Endometrium (tissue), 2 donors: Measurements from ENCODE around the gene PTTG2.
"Not testable (repeated sequence)": the region's sequence is repeated elsewhere in the genome, so short reads cannot be mapped to it uniquely, and the experiment has no call there.

Experiments
- FAIRE-seq: peaks from 2 replicates; lab custom pipeline; 2012; peaks lifted over from hg19 to GRCh38; lab: Jason Lieb, UNC
- donor health status: control.
- donor health status: control.

The PTTG2 gene

DNA sequence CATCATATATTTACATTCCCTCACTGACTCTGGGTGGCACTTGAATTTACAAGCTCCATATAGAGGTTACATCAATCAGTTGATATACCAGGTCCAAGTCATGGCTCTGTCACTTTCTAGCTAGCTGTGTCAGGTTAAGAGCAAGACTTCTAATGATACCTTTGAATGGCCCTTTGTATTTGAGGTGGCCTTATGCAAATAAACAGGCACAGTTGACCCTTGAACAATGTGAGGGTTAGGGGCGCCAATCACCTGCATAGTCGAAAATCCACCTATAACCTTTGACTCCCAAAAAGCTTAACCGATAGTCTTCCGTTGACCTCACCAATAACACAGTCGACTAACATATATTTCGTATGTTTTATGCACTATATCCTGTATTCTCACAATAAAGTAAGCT, 1.3 kb upstream of the PTTG2 start:
- FAIRE-seq, result no peak

DNA sequence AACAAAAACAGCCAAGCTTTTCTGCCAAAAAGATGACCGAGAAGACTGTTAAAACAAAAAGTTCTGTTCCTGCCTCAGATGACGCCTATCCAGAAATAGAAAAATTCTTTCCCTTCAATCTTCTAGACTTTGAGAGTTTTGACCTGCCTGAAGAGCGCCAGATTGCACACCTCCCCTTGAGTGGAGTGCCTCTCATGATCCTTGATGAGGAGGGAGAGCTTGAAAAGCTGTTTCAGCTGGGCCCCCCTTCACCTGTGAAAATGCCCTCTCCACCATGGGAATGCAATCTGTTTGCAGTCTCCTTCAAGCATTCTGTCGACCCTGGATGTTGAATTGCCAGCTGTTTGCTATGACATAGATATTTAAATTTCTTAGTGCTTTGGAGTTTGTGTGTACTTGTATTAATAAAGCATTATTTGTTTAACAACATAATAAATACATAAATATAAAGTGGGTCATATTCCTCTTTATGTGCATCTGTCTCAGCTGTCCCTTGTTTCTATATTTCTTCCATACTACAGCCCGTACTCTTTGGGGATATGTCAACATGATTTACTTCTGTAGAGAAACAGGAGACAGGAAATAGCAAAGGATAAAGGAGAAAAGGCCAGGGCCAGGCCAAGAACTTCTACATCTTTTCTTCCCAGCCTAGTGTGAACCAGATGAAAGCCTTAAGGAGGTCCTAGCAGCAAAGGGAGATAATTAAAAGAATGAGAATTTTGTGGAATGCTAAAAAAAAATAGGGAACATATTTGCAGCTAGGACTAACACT, 667 bp downstream of the PTTG2 start:
- no peak for FAIRE-seq

DNA sequence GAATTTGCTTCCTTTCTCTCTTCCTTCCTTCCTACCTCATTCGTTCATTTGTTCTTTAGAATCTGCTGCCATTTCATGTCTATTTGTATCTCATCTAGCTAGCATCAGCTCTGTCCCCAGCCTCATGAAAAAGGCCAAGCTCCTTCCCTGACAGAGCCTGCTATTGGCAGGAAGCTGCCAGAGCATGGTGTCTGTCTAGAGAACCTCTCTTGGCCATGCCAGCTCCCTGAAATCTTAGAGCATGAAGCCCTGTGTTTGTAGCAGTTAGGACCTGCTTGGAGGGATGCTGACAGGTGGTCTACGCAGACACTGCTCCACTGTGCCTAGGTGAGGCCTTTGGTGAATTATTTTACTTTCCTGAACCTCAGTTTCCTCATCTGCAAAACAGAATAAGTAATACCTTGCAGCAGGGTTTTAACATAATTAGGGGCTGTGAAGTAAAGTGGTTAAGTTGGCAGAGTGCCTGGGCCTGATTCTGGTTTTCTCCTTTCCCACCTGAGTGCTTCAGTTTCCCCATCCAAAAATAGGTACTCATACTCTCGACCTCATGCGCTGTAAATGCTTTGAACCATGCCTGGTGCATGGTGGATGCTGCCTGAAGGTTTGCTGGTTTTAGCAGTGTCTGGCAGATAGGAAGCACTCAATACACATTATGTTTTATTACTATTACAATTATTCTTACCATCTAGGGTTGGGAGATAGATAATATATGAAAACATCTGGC, 4.7 kb downstream of the PTTG2 start:
- no peak for FAIRE-seq

DNA sequence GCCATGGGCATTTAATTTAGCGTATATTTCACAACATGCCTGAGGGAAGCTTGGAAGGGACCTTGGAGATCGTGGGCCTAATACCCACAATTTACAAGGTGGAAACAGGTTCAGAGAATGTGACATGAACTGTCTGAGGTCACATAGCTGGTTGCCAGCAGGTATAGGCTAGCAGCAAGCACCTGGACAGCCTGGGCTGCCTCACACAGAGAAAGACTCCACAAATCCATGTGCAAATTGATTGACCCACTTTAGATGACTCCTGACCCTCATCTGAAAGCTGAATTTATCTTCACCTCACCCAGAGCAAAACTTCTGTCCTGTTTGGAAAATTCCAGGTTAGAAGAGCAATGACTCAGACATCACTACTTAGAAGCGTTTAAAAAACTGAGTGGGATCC, 5.8 kb downstream of the PTTG2 start:
- FAIRE-seq, result no peak

DNA sequence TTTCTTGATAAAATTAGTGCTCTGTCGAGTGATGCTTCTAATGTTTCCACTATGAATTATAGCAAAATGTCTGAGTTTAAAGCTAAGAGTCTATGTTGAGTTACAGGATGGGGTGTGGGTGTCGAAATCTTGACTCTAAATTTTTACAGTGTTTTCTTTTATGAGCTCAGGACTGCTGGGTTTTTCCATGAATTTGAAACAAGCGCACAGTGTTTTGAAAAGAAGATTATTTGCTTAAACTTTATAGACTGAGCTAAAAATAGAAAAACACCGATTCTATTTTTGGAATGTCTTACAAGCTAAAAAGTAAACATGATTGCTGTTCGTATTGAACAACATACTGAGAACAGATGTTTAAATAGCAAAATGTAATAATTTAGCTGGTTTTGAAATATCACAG, 7.5 kb downstream of the PTTG2 start:
- FAIRE-seq, result peak; percentile 97

DNA sequence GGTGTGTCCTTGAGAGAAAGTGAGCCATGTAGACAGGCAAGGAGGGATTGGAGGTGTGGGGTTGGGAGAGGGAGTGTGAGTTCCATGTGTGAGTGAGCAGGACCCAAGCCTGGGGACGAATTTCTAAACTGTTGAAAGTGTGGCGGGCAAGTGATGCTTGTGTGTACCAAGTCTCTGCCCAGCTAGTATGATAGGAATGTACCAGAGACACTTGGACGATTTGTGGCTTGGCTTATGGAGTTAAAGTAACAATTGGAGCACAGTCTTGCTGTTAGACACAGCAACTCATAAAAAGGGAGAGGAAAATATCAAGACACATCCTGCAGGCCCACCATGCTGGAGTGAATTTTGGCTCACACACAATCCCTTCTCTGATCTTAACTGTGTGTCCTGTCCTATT, 8.5 kb downstream of the PTTG2 start:
- FAIRE-seq, result no peak

DNA sequence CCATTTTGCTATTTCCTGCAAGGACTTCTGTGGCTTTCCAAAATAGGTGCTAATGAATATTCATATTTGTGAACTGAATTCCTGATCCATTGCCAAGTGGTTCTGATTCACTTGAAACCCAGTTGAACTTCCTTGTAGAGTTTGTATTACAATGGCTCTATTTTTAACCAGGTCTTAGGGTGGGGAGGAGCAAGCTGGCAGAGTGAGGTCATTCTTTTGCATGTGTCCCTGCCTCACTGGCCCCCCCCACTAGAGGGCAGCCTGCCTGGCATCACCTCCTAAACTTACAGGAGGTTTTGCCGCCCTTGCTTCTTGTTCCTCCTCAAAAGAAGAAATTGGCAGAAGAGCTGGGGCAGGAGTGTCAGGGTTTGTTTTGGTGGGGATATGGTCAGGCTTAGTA, 10.5 kb downstream of the PTTG2 start:
- no peak for FAIRE-seq

DNA sequence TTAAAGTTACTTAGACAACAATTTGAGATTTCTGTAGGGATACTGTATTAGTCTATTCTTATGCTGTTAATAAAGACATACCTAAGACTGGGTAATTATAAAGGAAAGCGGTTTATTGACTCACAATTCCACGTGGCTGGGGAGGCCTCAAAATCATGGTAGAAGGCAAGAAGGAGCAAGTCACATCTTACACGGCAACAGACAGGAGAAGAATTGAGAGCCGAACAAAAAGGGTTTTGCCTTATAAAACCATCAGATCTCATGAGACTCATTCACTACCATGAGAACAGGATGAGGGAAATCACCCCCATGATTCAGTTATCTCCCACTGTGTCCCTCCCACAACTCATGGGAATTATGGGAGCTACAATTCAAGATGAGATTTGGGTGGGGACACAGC, 11.0 kb downstream of the PTTG2 start:
- no peak for FAIRE-seq

DNA sequence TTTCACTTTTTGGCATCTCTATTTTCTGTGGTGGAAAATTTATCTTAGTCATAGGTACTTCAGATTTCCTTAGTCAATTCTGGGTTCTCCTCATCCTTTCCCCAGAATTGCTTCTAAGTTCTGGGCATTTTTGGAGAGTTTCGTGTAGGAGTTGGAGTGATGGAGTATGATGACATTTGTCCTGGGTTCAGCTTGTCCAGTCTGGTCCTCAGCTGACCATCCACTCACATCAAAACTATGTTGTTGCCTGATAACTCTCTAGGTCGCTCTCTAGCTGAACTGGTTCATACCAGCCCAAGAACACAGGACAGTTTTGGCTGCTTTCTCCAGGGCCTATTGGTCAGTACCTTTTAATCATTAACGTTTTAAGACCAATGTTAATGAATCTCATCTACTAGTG, 13.2 kb downstream of the PTTG2 start:
- no peak for FAIRE-seq

DNA sequence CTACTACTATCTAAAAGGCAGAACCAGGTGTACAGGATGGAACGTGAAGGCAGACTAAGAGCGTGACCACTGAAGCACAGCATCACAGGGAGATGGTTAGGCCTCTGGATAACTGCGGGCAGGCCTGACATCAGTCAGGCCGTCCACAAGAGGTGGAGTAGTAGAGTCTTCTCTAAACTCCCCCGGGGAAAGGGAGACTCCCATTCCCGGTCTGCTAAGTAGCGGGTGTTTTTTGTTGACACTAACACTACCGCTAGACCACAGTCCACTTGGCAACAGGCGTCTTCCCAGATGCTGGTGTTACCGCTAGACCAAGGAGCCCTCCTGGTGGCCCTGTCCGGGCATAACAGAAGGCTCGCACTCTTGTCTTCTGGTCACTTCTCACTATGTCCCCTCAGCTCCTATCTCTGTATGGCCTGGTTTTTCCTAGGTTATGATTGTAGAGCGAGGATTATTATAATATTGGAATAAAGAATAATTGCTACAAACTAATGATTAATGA, 15.2 kb downstream of the PTTG2 start:
- FAIRE-seq, result not testable (repeated sequence)

DNA sequence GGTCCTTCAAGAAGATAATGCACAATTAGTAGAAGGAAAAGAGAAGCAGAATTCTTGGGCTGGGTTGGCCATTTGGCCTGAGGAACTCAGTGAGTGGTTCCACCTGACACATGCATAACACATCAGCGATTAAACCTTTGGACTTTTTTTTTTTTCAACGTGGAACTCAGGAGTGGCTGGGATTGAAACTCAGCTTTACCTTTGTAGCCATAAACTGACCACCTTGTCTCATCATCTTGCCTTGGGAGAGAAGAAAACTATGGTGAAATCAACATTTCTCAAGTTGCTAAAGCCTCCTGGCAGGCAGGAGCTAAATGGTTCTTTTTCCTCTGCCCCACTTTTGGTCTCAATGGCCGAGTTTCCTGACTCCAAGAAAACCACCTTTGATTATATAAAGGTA, 16.3 kb downstream of the PTTG2 start:
- FAIRE-seq, result no peak

DNA sequence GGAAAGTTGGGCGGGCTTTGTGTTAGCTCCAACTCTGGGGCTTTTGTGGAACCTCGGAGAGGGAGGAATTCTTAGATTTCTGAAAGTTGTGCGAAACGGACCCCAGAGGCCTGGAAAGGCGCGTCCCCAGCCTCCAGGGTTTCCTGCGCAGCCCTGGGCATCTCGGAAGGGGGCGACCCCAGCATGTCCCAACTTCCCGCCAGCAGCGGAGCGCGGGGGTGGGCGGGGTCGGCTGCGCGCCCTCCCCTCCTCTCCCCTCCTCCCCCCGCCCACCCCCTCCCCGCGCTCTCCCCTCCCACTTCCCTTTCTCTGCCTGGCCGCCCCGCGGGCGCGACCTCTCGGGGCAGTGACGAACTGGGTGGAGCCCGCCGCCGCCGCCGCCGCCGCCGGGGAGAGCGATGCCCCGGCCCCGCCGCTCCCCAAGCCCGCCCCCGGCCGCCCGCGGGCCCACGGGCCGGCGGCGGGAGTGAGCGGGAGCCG, 16.8 kb downstream of the PTTG2 start:
- no peak for FAIRE-seq

DNA sequence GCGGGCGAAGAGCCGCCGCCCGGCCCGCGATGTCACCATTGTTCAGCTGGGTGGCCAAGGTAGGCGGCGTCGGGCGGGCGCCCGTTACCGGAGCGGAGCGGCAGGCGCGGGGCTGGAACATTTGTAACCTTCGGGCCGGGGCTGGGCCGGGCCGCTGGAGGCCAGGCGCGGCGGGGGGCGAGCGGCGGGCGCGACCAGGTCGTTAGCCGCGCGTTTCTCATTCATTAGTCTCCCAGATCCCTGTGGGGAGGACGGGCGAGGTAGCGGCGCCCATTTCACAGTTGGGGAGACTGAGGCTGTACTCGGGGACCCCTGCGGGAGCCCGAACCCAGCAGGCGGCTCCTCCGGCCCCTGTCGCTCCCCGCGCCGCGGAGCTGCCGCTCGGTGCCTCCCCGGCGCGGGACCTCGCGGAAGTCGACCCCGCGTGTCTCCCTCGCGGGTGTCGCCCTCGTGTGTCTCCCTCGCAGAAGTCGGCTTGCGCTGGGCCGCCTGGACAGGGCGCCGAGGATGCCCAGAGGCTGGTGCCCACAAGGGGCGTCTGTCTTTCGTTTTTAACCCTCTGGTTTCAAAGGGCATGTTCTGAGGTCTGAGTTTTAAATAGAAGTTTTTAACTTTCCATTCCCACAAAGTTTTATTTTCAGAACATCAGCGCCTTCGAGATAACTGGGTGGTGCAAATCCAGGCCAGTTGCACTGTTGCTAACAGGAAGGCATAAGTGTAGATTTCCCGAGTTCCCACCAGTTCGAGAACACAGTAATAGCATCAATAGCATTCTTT, 17.5 kb downstream of the PTTG2 start:
- FAIRE-seq, result no peak

DNA sequence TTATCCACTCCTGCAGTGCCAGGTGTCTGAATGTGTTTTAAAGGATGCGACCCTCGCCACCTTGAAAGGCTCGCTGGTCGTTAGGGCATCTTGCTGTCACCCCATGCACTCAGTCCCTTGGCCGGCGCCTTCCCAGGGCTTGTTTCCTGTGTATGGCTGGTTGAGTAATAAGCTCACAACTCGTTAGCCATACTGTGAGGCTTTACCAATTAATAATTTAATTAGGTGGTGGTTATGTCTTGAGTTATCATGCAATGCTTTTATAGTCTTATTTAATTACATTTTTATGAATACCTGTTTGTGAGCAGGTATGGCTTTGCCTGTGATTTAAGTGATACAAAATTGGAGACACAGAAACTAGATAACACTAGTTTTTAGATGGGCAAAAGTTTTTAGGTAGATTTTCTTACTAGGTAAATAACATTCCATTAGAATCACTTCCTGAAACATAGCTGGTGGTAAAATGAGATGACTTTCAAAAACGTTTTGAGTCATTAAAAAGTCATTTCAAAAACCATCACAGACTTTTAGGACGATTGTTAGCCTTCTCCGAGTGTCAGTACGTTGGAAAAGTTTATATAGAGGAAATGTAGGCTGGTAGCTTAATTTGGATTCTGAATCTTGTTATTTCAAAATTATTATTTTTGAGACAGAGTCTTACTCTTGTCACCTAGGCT, 18.2 kb downstream of the PTTG2 start:
- FAIRE-seq, result no peak

DNA sequence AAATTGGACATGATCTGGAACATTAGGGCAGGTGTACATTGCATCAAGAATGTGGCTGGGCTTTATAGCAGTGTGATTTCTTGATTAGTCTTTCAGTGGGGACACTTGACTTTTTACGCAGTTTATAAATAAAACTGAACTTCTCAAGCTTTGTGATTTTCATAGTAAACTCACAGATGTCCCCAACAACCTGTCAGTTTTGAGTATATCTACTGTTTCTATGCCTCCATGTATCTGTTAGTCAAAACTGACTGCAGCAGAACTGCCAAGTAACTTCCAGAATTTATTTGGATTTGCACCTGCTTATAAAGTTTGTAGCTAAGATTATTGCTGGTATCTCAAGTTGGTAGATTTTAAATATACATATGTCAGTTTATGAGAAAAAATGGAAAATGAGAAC, 20.0 kb downstream of the PTTG2 start:
- no peak for FAIRE-seq

DNA sequence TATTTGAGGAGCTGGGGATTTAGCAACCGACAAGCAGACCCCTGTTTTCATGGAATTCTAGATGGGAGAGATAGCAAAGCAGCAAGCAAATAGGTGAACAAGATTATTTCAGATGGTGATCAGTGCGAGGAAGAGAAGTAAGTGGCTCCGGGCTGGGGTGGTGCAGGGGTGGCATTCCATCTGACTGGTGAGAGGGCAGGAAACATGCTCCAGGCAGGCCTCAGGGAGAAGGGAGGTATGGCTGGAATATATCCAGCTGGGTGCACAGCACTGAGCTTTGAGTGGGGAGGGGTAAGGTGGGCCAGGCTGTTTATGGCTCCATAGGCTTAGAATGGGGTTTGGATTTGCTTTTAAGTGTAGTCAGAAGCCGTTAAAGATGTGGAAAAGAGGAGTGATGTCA, 21.2 kb downstream of the PTTG2 start:
- FAIRE-seq, result no peak

DNA sequence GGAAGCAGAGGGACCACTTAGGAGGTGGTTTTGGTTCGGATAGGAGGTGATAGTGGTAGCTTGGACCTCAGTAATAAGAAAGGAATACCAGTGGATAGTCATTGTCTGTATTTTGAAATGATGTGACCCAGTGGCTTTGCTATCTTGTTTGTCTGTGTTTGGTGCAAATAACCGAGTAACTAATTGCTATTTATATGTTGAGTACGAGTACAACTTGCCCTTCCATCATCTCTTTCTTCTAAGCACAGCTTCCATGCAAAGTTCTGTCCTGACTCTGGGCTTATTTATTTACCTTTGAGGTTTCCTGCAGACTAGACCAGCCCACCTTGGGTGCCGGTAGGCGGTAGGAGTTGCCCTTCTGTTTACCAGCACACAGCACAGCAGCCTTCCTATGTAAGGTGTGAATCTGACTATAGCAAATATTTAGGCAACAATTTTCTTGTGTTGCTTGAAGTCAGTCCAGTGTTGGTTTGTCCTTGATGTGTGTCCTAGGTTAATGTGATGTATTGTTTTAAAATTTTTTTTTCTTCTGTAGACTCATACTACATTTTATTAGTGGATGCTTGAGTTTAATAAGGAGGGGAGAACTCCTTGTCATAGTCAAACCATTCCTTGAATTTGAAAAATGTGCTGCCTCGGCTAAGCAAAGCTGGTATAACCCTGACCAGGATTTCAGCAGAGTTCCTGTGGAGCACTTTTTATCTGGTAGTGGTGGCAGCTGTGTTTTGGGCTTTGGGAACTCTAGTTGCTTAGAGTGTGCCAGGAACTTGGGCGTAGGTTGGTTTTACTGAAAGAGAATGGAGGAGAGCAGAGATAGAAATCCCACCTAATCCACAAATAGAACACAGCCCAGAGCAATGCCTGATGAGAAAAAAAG, 21.9 kb downstream of the PTTG2 start:
- no peak for FAIRE-seq

DNA sequence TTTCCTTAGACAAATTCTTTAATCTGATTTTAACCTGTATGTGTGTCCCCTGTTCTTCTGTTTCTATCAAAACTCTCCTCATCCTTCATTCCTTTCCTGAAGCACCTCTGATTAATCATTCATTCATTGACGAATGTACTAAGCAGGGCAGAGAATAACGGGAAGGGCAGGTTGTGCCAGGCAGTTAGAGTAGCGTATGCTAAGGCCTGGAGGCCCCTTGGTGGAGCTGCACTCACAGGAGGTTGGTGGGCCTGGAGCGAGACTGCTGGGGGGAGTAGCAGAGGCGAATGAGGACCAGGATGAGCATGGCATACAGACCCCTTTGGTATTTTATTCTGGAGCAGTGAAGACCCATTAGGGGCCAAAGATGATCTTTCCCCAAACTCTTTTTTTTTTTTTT, 22.5 kb downstream of the PTTG2 start:
- FAIRE-seq, result no peak

DNA sequence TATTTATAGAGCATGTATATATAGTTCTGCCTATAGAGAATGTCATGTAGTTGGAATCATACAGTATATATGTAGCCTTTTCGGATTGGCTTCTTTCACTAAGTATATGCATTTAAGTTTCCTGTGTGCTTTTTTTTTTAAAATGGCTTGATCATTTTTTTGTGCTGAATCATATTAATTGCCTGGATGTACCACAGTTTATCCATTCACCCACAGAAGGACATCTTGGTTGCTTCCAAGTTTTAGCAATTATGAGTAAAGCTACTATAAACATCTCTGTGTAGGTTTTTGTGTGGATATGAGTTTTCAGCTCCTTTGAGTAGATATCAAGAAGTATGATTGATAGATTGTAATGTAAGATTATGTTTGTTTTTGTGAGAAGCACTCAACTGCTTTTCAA, 23.8 kb downstream of the PTTG2 start:
- no peak for FAIRE-seq

DNA sequence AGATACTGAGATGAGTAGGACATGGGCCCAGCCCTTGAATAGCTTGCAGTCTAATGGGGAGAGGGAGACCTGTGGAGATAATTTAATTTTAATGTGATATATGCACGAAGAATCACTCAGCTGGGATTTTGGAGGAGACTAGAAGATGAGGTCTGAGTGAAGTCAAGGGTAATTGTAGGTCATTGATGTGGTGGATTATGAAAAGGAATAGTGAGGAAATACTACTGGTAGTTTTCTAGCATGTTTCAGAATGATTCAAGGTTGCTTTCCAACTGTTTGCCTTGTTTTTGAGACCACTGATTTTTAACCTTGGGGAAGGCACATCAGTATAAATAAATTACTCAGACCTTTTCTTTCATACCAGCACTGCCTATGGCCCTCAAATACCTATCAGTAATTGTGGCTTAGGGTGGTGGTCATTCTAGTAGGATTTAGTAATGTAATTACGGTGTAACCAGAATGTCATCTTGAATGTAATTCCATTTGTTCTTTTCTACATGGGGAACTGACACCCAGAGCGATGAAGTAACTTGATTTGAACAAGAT, 25.6 kb downstream of the PTTG2 start:
- no peak for FAIRE-seq

DNA sequence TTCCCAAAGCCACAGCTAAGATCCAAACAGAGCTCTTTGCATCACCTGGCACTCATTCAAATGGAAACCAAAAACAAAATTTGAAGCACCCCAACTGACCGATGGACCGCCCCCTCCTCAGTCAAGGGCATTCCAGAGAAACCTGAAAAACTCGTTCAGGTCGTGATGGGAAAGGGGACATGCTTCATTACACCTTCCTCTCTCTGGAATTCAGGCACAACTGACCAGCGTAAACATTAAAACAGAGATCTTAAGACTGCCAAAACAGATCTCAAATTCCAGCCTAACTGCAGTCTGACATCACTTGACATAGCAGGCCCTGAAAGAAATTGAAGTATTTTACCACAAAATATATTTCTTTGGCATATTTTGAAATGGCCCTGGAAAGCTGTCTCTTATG, 28.5 kb downstream of the PTTG2 start:
- FAIRE-seq, result no peak
